A549 treated with Mapracorat at 1 μM for 4 hours (cell line): ENCODE results near the gene C15orf62. TPM values are rescaled to one million over a fixed set of nuclear protein-coding genes. Genes with fewer than 3 reads are reported as not detected.

Experiments
- total RNA-seq: library from RNA; stranded (reverse); fragments of 200-300 nt; extraction: Qiagen RNA extraction; gene quantifications from 5 replicates; pipeline ENCODE4 v1.2.3, GENCODE V29; 2022

The C15orf62 gene
- 0.07 TPM in 3 of 5 replicates, not detected in the others for total RNA-seq

DNA sequence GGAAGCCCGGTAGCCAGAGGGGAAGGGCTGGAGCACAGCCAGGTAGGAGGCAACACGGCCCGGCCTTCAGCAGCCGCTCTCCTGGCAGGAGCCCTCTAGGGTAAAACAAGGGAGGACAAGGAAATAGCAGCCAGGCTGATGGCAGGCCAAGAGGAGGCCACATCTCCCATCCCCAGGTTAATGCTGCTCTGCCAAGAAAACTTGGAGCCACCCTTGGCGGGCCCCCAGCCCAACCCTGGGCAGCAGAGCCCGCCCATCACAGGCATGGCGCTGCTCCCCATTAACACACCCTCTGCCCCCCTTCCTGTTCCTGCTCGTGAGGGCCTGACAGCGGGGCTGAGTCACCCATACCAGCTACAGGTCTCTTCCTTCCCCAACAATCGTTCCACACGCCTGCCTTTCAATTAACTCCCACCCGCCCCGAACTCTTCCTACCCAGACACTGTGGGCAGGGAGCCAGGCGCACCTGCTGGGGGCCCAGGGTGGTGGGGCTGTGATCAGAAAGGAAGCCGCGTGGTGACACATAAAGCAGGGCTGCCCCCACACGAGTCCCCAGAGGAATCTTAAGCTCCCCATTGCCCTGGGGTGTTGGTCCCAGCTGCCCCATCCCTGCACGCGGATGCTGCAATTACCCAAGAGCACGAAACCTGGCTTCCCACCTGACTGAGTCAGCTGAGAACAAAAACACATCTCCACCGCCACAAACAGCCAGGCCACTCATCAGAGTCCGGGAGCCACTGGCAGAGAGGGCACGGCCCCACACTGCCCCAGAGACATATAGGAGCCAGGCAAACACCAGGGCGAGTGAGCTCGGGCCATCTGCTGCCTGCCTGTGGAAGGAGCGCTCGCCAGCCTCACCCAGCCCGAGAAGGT is at the start of gene C15orf62:
Gene C15orf62 (plus strand): TSS at position 707 of the 873 bp plus-strand sequence. CDS start 516 bp downstream, outside the sequence.

GRCh38 chr15:40754883-40755811 is 14.6 kb upstream of the C15orf62 start, which contains the start of gene RMDN3:
Gene RMDN3 (minus strand): TSS chr15:40755254. CDS start chr15:40754783, 471 bp downstream.

DNA sequence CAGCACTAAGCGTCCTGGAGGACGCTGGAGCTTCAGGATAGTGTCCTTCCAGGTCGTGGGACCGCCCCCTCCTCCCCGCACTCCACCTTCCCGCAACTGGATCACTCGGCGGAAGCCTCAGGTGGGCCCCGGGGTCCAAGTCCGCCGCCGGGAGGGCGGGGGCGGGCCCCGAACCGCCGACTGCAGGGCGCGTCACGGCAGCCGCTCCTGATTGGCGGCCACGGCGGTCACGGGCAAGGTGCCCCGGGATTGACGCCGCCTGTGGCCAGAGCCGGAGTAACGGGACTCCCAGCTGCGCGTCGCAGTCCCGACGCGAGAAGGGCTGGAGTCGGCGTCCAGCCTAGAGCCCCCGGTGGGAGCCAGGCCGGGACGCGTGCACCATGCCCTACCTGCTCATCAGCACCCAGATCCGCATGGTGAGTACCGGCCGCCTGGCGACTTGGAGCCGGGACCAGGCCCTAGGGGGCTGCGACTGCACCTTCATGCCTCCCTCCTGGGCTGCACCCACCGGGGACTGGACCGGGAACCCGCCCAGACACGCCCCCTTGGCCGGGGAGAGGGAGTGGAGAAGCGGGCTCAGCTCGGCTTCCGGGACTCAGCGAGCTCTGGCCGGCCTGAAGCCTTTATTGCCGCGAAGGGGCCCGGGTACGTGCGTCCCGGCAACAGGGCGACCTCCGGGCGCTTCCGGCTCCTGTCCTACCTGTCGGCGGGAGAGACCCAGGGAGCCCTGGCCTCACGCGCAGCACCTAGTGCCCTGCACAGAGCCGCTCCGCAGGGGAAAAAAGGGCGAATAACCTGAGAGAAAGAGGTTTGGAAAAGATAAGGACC is 5.8 kb upstream of the C15orf62 start, which contains the start of gene GCHFR:
Gene GCHFR (plus strand): TSS at position 268 of the 828 bp plus-strand sequence. CDS start 113 bp downstream, at position 381.

GRCh38 chr15:40807028-40807887 is 37.5 kb downstream of the C15orf62 start, which contains the start of the genes DNAJC17 and ZFYVE19:
Gene DNAJC17 (minus strand): TSS chr15:40807473. CDS start chr15:40807446, 27 bp downstream.
Gene ZFYVE19 (plus strand): TSS chr15:40807089. CDS start chr15:40807590, 501 bp downstream.

Other genes with a start within 250 kb of the C15orf62 start
- 11.9 to 17.7 TPM (median 15.5 TPM) in 5 replicates for gene CCDC32, start 204.9 kb upstream of the C15orf62 start, total RNA-seq
- 13.3 to 15.7 TPM (median 15.3 TPM) in 5 replicates for gene RPUSD2, start 200.7 kb upstream of the C15orf62 start, total RNA-seq
- gene KNL1, start 175.7 kb upstream of the C15orf62 start, total RNA-seq, result 5.3 to 7.2 TPM (median 6.8 TPM) in 5 replicates
- 17.3 to 21.5 TPM (median 19.4 TPM) in 5 replicates for gene RAD51, start 74.8 kb upstream of the C15orf62 start, total RNA-seq
- 21.8 to 22.8 TPM (median 22.2 TPM) in 5 replicates for gene RMDN3, start 14.7 kb upstream of the C15orf62 start, total RNA-seq
- gene GCHFR, start 5.9 kb upstream of the C15orf62 start, total RNA-seq, result 6.7 to 8.7 TPM (median 7.4 TPM) in 5 replicates
- gene ZFYVE19, start 37.1 kb downstream of the C15orf62 start, total RNA-seq, result 13.9 to 19.2 TPM (median 17.3 TPM) in 5 replicates
- 18.5 to 28.4 TPM (median 24.0 TPM) in 5 replicates for gene DNAJC17, start 37.5 kb downstream of the C15orf62 start, total RNA-seq
- 0.20 to 0.33 TPM in 2 of 5 replicates, not detected in the others for gene PPP1R14D, start 58.7 kb downstream of the C15orf62 start, total RNA-seq
- gene SPINT1, start 74.1 kb downstream of the C15orf62 start, total RNA-seq, result 0.59 to 1.2 TPM (median 0.91 TPM) in 5 replicates
- gene RHOV, start 104.3 kb downstream of the C15orf62 start, total RNA-seq, result 4.2 to 5.8 TPM (median 4.8 TPM) in 5 replicates
- 18.7 to 25.6 TPM (median 23.9 TPM) in 5 replicates for gene VPS18, start 124.5 kb downstream of the C15orf62 start, total RNA-seq
- gene DLL4, start 159.4 kb downstream of the C15orf62 start, total RNA-seq, result 1.1 to 2.0 TPM (median 1.8 TPM) in 5 replicates
- gene CHAC1, start 183.5 kb downstream of the C15orf62 start, total RNA-seq, result 4.4 to 8.2 TPM (median 6.1 TPM) in 5 replicates